ENCODE data around the gene PGAM1.
"Not testable (repeated sequence)": the region's sequence is repeated elsewhere in the genome, so short reads cannot be mapped to it uniquely, and the experiment has no call there.

Gene PGAM1

DNA sequence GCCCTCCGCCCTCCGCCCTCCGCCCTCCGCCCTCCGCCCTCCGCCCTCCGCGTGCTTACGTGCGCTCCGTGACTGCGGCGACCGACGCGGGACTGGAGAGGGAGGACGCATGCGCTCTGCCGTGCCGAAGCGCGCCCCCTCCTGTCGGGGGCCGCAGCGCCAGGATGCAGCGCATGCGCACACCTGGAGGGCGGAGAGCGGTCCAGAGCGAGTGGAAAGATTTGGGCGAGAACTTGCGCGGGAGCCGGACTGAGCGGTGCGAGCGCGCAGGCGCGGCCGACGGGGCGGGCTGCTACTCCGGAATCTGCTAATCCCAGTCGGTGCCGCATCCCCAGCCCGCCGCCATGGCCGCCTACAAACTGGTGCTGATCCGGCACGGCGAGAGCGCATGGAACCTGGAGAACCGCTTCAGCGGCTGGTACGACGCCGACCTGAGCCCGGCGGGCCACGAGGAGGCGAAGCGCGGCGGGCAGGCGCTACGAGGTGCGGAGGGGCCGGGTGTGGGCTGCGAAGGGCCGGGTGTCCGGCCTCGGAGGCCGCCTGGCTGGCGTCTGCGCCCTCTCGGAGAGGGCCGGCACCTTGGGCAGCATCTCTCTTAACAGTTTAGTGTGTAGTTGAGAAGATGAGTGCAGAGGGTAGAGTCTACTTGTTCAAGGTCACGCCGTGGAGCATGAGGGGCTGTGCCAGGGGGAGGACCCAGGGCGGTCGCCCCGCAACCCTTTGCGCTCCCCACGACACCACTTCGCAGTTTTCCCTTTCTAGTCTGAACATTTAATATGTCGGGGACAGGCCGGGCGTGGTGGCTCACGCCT, at the start of gene PGAM1:
Gene PGAM1 (plus strand): TSS at position 228 of the 812 bp plus-strand sequence. CDS start 117 bp downstream, at position 345.
- DNase-seq, result peak; percentile 98

DNA sequence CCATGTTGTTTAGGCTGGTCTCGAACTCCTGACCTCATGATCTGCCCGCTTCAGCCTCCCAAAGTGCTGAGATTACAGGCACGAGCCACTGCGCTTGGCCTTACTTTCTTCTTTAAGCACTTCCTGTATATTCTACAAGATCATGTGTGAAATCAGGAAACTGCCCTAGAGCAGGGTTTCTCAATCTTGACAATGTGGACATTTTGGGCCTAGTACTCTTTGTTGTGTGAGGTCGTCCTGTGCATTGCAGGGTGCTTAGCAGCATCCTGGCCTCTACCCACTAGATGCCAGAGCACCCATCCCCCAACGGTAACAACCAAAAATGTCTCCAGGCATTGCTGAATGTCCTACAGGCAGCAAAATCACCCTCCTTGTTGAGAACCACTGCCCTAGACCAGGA, 49.6 kb upstream of the PGAM1 start:
- DNase-seq, result no peak

DNA sequence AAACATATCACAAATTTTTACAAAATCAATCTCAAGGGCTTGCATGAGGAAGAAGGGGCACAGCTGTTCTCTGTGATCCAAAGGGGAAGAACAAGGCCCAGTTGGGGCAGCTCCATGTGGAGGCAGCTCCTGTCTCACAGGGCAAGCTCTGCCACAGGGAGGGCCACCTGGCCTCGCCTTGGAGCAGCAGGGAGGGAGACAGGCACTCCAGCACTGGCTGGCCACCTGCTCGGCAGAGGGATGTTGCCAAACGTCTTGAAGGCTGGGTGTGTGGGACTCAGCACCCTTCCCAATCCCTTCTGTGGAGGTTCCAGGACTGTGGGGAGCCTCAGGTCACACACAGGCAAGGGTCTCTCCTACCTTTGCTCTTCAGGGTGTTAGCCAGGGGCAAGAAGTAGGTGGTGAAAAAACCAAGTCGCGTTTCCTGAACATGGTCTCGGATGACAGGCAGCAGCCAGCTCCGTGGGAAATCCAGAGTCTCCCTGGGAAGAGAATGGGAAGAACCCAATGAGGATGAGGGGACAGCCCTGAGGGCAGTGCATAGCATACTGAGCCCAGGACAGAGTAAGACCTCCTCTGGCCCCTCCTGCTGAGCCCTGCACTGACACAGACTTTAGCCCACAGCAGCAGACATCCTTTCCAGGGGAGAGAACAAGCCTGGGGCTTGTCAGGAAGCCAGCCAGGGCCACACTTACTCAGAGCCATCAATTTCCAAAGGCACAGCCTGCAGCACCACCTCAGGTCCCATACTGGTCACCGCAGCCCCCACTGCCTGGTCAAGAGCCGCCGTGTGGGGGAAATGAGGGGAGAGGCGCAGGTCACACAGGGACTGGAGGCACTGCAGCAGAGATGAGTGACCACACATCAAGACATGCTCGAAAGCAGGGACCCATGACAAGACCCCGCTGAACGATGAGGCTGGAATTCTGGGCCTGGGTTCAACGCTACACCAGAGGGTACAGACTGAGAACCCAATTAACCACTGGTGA, 46.8 kb upstream of the PGAM1 start:
- no peak for DNase-seq

DNA sequence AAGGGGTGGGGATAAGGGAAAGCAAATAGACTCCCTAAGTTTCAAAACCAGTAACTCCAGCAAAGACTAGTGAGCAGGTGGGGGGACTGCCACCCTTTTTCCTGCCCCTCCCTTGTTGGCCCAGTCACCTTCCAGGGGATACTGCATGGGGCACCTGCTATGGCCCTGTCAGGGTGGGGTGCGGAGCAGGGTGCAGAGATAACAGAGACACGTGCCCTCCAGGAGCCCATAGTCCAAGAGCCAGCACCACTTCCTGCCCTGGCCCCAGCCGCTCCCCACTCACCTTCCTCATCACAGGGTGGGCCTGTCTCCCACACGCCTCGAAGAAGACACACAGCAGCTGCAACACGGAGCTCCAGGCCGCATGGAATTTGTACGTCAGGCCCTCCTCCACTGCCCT, 45.5 kb upstream of the PGAM1 start:
- DNase-seq, result no peak

DNA sequence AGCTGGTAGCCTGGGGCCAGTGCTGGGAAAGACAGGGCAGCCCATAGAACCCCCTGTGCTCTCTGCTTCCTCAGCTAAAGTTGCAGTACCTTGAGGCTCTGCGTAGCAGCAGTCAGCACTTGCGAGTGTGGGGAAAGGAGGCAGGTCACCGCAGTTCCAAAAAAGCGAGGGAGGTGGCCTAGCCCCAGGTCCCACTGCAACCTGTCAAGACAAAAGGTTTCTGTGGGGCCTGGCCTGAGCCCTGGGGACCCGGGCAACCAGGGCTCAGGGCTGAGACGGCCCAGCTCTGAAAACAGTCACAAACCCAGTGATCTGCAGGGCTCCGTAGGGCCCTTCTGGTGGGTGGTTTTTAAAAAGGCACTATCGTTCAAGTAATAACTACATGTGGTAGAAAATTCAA, 44.4 kb upstream of the PGAM1 start:
- no peak for DNase-seq

DNA sequence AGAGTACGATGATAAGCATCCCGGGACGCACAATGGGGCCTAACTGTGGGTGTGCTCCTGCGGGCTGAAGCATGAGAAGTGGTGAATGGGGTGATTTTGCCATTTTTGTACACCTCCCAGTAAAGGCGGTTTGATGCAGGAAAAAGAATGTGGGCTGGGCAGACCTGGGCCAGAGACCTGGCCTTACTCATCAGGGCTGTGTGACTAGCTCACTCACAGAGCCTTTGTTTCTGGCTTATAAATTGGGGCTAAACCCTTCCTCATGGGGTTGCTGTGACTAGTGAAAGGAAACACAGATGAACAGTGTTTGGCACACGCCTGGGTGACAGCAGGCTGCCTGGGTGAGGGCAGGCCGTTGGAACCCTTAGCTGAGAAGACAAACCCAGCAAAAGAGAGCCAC, 42.8 kb upstream of the PGAM1 start:
- DNase-seq, result no peak

DNA sequence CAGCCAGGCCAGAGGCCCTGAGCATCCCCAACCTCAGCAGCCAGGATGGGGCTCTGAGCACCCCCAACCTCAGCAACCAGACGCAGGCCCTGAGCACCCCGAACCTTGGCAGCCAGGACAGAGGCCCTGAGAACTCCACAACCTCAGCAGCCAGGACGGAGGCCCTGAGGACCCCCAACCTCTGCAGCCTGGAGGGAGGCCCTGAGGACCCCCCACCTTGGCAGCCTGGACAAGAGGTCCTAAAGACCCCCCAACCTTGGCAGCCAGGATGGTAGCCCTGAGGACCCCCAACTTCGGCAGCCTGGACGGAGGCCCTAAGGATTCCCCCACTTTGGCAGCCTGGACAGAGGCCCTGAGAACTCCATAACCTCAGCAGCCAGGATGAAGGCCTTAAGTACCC, 41.8 kb upstream of the PGAM1 start:
- DNase-seq, result no peak

DNA sequence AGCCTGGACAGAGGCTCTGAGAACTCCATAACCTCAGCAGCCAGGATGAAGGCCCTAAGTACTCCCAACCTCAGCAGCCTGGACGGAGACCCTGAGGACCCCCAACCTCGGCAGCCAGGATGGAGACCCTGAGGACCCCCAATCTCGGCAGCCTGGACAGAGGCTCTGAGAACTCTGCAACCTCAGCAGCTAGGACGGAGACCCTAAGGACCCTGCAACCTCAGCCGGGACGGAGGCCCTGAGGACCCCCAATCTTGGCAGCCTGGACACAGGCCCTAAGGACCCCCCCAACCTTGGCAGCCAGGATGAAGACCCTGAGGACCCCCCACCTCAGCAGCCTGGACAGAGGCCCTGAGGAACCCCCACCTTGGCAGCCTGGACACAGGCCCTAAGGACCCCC, 41.4 kb upstream of the PGAM1 start:
- no peak for DNase-seq

DNA sequence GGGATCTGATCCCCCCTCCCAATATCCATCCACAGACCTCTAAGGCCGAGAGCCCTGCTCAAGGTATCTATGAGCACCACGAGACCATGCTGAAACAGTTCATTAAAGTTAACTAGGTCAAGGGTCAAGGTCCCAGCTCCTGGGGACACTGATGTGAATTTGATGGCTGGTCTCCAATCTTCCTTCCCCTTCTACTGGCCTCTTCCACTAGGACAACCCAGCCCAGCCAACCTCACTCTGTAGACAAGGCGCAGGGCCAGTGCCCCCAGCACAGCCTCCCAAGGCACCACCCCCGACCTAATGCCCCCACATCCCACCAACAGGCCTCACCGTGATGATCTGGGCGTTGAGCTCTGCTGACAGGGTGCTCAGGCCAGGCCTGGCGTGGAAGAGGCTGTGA, 40.4 kb upstream of the PGAM1 start:
- DNase-seq, result no peak

DNA sequence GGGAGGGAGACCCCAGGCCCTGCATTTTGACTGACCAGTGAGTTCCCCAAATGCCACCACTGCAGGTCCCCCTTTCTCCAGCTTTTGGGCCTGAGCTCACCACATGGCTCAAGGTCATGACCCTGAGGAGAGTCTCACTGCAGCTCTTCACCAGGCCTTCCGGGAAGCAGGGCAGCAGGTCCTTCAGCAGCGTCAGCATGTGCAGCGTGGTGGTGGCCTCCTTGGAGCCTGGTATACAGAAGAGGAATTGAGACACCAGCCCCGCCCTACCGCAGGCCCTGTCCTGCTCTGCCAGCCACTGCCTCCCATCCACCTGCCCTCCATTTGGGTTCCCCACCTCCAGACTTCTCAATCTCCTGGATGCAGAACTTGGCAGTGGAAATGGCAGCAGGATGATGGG, 37.8 kb upstream of the PGAM1 start:
- DNase-seq, result no peak

DNA sequence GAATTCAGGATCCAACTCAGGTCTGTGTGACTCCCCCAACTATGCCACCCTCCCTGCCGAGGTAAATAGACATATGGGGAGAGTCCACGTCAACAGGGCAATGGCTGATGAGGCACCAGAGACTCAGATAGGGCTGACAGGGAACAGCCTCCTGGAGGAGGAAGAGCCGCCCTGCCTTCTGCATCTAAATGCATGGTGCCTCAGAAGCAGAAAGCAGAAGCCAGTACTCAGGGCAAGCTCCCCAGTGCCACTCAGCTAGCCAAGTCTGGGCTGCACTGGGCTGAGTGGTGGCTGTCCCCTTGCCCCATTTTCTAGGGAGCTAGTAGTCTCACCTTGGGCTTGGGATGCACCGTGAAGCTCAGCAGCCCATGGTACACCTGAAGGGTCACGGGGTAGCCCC, 35.9 kb upstream of the PGAM1 start:
- DNase-seq, result no peak

DNA sequence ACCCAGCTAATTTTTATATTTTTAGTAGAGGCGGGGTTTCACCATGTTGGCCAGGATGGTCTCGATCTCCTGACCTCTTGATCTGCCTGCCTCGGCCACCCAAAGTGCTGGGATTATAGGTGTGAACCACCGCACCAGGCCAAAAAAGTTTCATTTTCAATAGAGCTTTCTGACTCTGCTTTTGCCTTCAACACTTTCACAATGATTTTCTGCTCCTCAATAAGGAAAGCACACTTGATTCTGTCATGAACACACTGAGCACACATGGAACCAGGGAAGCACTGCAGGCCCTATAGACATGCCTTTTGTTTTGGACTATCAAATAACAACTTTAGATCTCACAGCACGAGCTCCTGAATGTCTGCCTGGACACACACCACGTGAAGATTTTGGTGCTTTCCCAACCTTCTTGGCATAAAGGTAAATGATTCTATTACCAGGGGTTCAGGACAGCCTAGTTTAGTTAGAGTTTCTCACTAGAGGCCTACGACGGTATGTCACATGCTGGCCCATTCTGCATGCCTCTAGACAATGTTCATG, 32.9 kb upstream of the PGAM1 start:
- peak; percentile 37 for DNase-seq

DNA sequence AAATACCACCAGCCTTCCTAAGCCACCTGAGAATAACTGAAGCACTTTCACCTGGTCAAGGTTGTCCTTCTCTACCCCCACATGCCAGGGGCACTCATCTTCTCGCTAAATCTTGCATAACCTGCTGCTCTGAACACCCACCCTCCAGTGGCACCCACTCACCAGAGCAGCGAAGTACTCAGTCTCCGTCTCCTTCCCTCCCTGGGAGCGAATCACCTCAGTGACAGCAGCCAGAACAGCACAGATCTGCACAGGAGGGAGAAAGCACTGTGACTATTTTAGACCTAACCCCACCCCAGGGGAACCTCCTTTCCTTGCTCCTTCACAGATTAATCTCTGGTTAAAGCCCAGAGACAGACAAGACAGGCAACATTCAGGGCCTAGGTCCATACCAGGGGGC, 29.9 kb upstream of the PGAM1 start:
- no peak for DNase-seq

DNA sequence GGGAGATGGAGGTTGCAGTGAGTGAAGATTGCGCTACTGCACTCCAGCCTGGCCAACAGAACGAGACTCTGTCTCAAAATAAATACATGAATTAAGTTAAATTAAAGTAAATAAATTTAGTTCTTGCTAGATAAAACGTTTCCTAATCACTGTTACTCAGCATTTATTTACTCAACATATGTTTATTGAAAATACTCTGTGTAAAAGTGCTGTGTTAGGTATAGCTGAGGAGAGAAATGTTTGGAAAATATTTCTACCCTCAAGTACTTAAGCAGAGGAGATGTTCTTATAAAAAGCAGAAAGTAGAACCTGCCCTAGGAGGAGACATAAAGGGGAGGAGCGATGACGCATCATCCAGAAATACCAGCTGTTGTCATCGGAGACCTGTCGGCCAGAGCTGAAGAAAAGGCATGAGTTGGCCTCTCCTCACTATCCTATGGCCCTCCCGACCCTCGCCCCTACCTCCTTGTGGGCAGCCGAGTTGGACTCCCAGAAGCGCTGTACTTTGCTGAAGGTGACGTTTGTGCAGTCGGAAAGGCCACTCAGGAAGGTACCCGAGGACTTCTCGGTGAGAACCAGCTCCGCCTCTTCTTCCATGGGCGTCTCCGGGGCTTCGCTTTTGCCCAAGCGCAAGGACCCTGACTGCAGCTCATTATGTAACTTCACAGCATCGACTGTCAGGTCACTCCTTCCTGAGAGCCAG, 26.0 kb upstream of the PGAM1 start:
- peak; percentile 33 for DNase-seq

DNA sequence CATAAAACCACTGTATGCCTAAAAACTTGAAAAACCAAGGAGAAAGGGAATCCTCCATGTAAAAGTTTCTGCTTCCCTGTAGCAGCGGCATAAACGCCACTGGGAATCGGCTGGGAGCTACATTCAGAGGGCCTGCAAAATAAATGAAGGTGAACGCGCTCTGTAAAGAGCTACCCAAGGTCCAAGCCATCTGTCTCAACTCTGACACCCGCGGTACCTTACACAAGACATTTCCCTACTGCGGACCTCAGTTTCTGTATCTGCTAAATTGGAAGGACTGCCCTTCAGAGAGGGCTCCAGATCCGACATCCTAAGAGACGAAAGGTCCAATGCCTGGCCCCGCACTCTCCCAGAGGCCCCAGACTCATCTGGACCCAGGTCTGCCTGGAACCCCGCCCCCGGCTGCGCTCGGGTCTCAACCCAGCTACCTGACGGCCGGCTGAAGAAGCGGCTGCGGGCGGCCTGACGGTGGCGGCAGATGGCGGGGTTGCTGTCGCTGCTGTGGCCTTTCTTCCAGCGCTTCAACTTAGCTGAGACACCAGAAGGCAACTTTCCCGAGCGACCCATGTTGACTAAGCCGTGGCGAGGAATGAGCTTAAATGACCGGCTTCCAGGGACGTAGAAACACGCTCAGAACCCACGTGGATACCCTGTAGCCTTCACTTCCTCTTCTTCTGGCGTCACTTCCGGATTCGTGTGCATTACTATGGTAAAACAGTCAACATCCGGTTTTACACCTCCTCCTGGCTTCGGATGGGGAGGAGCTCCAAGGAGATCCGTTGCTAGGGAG, 25.1 kb upstream of the PGAM1 start, which contains the start of gene RRP12:
Gene RRP12 (minus strand): TSS at position 676 of the 790 bp plus-strand sequence. CDS start 109 bp downstream, at position 567.
- DNase-seq, result peak; percentile 98

DNA sequence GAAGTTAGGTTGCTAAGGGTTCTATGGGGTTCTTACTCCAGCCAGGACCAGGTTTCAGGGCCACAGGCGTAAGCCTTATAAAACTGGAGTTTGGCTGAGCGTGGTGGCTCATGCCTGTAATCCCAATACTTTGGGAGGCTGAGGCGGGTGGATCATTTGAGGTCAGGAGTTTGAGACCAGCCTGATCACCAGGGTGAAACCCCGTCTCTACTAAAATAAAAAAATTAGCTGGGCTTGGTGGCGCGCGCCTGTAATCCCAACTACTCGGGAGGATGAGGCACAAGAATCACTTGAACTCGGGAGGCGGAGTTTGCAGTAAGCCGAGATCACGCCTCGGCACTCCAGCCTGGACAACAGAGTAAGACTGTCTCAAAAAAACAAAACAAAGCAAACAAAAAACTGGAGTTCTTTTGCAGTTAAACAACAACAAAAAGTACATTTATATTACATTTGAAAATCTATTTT, 24.5 kb upstream of the PGAM1 start:
- DNase-seq, result no peak

DNA sequence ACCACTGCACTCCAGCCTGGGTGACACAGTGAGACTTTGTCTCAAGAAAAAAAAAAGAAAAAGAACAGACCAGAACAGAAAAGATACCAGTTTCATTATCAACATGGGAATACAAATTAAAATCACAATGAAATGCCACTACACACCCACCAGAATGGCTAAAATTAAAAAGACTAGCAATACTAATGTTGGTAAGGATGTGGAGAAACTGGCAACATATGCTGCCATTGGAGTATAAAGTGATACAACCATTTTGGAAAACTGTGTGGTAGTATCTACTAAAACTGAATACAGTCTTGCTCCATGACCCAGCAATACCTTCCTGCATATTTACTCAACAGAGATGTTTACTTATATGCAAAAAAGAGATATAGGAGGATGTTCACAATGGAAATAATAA, 21.9 kb upstream of the PGAM1 start:
- DNase-seq, result no peak

DNA sequence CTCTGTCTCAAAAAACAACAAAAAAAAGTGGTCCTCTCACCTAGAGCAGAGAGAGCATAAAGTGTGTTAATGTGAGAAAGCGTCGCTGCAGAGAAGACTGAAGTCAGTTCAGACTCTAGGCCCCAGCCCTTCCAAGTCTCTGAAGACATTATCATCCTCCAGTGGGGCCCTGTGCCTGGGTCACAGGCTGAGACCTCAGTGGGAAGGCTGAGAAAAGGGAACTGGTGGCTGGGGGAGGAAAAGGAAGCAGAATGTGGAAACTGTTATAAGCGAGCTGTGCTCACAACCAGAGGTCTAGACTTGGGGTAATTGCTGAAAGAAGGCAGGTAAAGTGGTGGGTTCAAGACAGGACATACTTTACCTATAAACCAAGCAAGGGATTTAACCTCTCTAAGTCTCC, 19.9 kb upstream of the PGAM1 start:
- DNase-seq, result no peak

DNA sequence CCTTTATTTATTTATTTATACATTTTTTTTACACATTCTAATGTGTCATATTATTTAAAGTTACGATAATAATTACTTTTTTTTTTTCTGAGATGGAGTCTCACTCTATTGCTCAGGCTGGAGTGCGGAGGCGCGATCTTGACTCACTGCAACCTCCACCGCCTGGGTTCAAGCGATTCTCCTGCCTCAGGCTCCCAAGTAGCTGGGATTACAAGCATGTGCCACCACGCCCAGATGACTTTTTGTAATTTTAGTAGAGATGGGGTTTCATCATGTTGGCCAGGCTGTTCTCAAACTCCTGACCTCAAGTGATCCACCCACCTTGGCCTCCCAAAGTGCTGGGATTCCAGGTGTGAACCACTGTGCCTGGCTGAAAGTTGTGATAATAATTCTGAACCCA, 19.5 kb upstream of the PGAM1 start:
- not testable (repeated sequence) for DNase-seq

DNA sequence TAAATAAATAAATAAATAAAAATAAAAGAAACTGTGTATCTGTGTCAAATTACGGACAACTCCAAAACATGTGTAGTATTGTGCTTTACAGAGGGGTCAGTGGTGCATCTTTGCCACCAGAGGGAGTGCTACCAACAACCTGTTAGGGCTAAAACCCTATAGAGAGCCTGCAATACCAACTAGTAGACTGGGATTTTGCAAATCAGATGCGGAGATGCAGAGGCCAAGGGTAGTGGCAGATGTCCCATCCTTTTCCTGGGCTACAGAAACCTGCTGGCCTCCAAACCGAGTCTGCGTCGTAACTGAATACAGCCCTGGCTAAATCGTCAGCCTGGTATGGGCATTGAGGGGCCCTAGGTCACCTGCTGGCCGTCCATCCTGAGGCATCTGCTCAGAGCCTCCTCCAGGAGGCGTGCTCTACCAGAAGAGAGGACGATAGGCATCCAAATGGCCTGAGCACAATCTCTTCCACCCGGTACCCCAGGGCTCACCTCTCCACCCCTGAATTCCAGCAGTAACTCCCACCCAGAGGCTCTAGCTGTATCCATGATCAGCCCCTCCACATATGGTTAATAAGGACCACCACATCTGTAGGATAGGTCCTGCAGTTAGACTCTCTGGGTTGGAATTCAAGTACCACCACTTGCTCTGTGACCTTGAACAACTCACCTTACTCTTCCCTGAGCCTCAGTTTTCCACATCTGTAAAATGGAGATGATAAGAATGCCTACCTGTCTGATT, 18.6 kb upstream of the PGAM1 start:
- peak; percentile 85 for DNase-seq

DNA sequence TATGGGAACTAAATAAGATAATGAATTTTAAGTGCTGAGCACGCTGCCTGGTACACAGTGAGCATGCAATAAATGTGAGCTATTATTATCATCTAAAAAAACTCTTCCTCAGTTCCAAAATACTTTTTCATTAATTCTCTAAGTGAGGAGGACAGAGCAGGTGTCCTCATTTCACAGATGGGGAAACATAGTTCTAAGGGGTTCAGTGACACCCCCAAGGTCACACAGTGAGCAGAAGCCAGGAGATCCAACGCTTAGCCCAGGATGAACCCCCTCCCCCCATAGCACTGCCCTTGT, 18.1 kb upstream of the PGAM1 start:
- DNase-seq, result no peak

All from activated CD4-positive, alpha-beta T cell treated with anti-CD3 and anti-CD28 coated beads, Interleukin-2, amount 50 U/mL, for 16 hours (primary cell).